Umbilical cord (tissue), 2 donors: ENCODE data around the gene TRIM49C. TPM values are rescaled to one million over a fixed set of nuclear protein-coding genes. Genes with fewer than 3 reads are reported as not detected.
"Not testable (repeated sequence)": the region's sequence is repeated elsewhere in the genome, so short reads cannot be mapped to it uniquely, and the experiment has no call there.

Experiments
- DNase-seq: peaks from one replicate; pipeline ENCODE4 v3.0.0-alpha.2; 2015; ENCODE audit warnings: low spot score
- total RNA-seq: library from RNA; depleted of rRNA; stranded (reverse); fragments of >200 nt; gene quantifications from one replicate; pipeline ENCODE4 v1.2.3, GENCODE V29; 2014; ENCODE audit warnings: low replicate concordance; ENCODE audit not compliant: insufficient read depth

The TRIM49C gene
- 1.9 TPM for total RNA-seq

DNA sequence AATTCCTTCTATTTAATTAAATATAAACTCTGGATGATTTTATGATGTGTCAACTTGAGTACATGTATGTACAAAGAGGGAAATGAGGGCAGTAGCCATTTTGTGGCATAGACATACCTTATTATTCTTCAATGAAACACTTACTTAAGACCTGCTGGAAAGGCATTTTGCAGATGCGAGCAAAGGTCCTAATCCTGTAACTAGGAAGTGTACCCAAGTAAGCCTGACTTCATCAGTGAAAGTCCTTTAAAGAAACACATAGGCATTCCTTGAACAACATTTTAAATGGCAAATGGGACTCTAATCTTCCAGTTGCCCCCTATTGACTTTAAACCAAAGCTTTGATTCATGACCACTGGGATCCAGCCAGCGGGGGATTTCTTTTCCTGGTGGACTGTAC lies at the start of gene TRIM49C:
Gene TRIM49C, plus strand, starts transcription at position 301 of the 400 bp plus-strand sequence. CDS start 4,106 bp downstream, outside the sequence.
- DNase-seq: not testable (repeated sequence)

- not testable (repeated sequence) for DNase-seq
Measured at GRCh38 chr11:90024184-90024583, 6.7 kb upstream of the TRIM49C start.

GRCh38 chr11:90051591-90052209 lies 20.8 kb downstream of the TRIM49C start:
- not testable (repeated sequence) for DNase-seq

DNA sequence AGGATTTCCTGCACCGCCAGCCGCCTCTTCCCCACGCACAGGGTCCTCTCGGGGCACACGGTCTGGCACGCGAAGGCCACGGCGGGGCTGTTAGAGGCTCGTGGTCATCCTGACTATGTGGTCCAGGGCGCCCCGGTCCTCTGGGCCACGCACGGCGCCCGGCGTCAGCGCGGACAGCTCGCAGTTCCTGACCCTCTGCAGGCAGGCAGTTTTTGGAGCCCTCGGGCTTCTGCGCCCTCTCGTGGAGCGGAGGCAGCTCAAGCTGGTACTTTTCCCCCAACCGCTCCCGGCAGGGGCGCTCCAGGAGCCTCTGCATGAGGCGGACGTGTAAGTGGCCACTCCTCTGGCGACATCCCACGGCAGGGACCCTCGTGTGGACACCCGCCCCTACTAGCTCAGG lies 21.4 kb downstream of the TRIM49C start:
- DNase-seq: not testable (repeated sequence)

DNA sequence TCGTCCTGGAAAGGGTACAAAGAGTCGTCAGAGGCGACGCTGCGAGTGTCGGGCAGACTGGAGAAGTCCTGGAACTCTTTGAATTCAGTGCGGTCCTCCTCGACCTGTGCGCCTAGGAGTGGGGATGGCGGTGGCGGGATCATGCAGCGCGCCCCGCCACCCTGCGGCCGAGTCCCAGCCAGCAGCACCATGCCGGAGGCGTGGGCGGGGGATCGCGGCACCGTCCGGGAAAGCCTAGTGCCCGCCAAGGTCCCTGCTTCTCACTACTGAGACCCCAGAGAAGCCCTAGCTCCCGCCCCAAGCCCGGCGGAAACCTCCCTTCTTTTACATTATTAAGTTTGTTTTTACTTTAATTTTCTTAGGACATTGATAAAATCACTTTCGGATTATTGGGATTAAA lies 22.6 kb downstream of the TRIM49C start:
- DNase-seq: not testable (repeated sequence)

- not testable (repeated sequence) for DNase-seq
Measured at GRCh38 chr11:90085650-90086049, 54.7 kb downstream of the TRIM49C start, which contains the start of gene UBTFL1. UBTFL1 (plus strand) TSS chr11:90085950; CDS start chr11:90085950, 0 bp downstream.

DNA sequence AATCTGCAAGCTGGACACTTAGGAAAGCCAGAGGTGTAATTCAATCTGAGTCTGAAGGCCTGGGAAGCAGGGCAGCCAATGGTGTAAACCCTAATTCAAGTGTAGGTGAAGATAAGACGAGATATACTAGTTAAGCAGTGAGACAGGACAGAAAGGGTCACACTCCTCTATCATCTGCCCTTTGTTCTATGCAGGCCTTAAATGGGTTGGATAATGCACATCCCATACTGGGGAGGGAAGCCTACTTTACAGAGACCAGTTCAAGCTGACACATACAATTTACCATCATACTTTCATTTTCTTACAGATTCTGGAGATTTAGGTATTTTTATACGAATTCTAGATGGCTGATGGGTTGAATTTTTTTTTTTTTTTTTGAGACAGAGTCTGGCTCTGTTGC lies 57.8 kb downstream of the TRIM49C start:
- not testable (repeated sequence) for DNase-seq

Other genes starting within 250 kb of the TRIM49C start
- 2.9 TPM for gene TRIM49, start 222.5 kb upstream of the TRIM49C start, total RNA-seq
- gene TRIM64B, start 152.6 kb upstream of the TRIM49C start, total RNA-seq: 3.6 TPM
- not detected for gene TRIM49D1, start 108.9 kb upstream of the TRIM49C start, total RNA-seq
- not detected for gene TRIM49D2, start 107.0 kb upstream of the TRIM49C start, total RNA-seq
- not detected for gene TRIM64, start 65.1 kb upstream of the TRIM49C start, total RNA-seq
- gene UBTFL1, start 54.8 kb downstream of the TRIM49C start, total RNA-seq: 9.9 TPM
- 7.2 TPM for gene NAALAD2, start 103.6 kb downstream of the TRIM49C start, total RNA-seq
- gene CHORDC1, start 191.9 kb downstream of the TRIM49C start, total RNA-seq: 46.9 TPM